Measurements from ENCODE around the gene C1orf210. TPM values are rescaled to one million over a fixed set of nuclear protein-coding genes. Genes with fewer than 3 reads are reported as not detected.

C1orf210 gene
- total RNA-seq, 1 donor from 2014 or later: not detected

- intact Hi-C loops (cut with micrococcal nuclease): loop anchor here (1.0 kb wide), 1 partner anchor 84 kb away; the partner anchor contains the start of gene CDC20
Observed at GRCh38 chr1:43274804-43275180, 10.6 kb downstream of the C1orf210 start.

- intact Hi-C loops (cut with micrococcal nuclease): loop anchor here (1.0 kb wide), 1 partner anchor 84 kb away; the partner anchor contains the start of gene CDC20
Observed at GRCh38 chr1:43274125-43274803, 11.1 kb downstream of the C1orf210 start.

GRCh38 chr1:43273708-43274107 lies 11.7 kb downstream of the C1orf210 start:
- intact Hi-C loops (cut with micrococcal nuclease): loop anchor here (1.0 kb wide), 1 partner anchor 85 kb away; the partner anchor contains the start of gene CDC20

DNA sequence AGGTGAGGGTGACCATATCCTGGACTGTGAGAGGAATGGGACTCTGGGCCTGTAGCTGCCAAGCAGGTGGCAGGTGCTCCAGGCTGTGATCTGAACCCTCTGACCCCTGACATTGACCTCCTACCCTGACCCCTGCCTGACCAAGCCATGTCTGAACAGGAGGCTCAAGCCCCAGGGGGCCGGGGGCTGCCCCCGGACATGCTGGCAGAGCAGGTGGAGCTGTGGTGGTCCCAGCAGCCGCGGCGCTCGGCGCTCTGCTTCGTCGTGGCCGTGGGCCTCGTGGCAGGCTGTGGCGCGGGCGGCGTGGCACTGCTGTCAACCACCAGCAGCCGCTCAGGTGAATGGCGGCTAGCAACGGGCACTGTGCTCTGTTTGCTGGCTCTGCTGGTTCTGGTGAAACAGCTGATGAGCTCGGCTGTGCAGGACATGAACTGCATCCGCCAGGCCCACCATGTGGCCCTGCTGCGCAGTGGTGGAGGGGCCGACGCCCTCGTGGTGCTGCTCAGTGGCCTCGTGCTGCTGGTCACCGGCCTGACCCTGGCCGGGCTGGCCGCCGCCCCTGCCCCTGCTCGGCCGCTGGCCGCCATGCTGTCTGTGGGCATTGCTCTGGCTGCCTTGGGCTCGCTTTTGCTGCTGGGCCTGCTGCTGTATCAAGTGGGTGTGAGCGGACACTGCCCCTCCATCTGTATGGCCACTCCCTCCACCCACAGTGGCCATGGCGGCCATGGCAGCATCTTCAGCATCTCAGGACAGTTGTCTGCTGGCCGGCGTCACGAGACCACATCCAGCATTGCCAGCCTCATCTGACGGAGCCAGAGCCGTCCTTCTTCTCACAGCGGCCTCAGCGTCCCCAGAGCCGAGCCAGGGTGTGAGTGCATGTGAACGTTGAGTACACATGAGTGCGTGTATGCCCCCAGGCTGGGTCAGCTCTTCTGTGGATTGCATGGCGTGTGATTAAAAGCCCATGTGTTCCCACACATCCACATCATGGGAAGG lies 12.5 kb downstream of the C1orf210 start:
- intact Hi-C loops (cut with micrococcal nuclease): no loop called here

DNA sequence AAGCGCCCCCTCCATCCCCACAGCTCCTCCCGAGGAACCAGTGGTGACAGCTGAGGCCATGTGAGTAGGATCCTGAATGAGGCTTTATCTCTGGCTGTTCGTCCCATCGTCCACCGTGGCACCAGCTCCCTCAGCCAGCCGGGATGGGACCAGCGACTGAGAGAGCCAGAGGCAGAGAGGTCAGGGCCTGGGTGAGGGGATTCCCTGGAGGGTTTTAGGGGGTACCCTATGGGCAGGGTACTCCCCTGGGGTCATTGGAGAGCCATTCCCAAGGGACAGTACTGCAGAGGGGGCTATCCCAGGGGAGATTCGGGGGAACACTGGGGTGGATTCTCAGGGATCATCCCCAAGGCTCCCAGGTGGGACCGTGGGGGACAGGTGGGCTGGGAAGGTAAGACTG lies 13.2 kb downstream of the C1orf210 start:
- intact Hi-C loops (cut with micrococcal nuclease): no loop called here

DNA sequence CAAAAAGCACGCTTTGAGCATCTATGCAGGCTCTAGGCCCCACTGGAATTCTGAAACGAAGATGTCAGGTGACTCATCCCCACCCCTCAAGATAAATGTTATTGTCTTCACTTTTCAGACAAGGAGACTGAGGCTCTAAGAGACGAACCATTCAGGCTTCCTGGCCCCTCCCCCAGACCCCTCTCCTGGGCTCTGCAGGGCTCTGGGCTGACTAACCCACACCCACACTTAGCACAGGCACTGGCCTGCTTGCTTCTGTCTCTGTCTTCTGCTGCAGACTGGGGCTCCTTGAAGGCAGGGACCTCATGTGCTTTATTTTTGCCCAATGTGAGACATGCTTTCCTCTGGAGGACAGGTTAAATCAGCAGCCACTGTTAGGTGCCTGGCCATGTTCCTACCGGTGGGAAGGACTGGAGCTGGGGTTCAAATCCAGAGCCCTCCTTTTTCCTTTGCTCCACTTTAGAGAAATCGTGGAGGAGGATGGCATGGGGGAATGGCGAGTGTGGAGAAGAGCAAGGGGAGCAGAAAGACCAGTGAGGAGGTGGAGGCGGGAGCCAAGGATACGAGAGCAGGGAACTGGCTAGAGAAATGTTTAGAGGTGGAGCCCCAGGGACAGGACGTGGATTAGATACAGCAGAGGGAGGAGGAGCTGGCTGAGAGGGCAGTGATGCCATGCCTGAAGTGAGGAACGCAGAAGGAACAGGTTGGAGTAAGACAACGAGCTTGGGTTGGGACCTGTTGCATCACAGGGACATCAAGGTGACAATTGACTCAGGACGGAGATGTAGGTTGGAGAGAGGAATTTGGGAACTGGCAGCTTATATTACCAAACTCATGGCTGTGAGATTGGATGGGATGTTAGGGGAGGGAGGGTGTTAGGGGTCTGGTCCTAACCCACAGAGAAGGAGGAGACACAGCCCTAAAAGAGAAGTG lies 13.9 kb downstream of the C1orf210 start:
- intact Hi-C loops (cut with micrococcal nuclease): no loop called here

DNA sequence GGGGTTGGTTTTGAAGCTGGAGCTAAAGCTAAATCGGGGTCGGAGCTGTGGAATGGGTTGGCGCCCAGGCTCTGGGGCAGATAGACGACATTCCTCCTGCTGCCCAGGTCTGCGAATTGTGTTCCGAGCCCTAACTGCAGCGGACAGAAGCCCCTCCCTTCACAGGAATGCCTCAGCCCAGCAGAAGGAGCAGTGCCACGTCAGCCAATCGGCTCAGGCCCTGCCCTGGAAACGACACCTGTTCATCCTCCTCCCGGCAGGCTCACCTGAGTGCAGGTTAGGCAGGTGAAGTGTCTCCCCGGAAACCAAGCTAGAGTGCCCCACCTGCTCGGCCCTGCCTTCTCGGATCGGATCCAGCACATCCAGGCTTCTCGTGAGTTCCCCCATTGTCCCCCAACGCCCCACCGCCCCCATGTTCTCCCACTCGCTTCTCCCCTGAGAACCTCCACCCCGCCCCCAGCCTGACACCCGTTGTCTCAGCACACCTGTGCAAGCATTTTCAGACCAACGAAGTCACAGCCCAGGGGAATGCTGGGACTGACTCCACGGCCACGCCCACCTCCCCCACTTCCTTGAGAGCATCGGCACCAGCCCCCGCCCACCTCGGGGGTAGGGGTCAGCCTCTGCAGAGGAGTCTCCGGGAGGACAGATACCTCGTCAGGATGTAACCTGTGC lies 14.8 kb downstream of the C1orf210 start:
- intact Hi-C loops (cut with micrococcal nuclease): no loop called here

DNA sequence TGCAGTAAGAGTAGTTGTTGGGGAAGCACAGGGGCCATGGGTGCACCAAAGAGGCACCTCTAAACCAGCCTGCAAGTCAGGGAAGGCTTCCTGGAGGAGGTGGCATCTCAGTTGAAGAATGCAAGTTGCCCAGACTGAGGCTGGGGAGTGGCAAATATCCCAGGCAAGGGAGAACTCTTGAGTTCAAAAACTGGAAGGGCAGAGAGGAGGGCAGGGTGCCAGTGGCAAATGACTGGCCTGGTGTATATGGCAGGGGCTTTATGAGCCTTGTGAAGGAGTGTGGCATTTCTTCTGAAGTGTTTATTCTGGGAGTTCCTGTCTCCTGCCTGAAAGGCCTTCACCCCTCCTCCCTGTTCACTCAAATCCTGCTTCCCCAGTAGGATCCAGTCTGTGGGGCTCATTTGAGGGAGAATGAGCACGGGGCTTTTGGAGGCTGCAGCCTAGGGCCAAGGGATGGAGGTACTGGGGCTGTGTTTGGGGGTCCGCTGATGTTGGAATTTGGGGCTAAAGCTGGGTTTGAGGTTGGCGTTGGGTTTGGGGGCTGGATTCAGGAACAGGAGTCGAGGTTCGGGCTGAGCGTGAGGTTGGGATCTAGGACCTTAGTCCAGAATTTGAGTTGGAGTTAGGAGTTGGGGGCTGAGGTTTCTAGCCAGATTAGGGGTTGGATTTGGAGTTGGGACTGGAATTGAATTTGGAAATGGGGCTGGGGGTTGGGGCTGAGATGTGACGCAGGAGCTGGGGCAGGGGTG lies 15.6 kb downstream of the C1orf210 start, which contains the start of gene TMEM125:
Gene TMEM125, plus strand, starts transcription at position 357 of the 749 bp plus-strand sequence. CDS start 2,740 bp downstream, outside the sequence.
- intact Hi-C loops (cut with micrococcal nuclease): no loop called here

- intact Hi-C loops (cut with micrococcal nuclease): no loop called here
Observed at GRCh38 chr1:43267818-43268425, 17.5 kb downstream of the C1orf210 start.

DNA sequence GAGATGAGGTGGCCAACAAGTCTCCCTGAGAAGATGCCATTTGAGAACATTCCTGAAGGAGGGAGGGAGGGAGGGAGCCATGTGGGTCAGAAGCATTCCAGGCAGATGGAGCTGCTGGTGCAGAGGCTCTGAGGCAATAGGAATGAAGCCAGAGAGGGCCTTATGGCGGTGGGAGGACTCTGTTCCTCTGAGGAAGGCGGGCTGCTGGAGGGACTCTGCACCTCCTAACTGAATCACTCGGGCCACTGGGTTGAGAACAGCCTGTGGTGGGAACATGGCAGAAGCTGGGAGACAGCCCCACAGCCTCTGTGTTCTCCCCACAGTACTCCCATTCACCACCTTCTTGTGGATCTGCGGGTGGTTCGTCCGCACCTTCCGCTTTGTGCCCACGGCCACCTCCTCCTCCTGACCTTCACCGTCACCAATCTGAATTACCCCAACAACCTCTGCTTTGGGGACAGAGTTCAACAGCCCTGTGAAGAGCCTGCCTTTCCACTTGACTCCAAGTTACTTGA lies 18.0 kb downstream of the C1orf210 start:
- intact Hi-C loops (cut with micrococcal nuclease): no loop called here

DNA sequence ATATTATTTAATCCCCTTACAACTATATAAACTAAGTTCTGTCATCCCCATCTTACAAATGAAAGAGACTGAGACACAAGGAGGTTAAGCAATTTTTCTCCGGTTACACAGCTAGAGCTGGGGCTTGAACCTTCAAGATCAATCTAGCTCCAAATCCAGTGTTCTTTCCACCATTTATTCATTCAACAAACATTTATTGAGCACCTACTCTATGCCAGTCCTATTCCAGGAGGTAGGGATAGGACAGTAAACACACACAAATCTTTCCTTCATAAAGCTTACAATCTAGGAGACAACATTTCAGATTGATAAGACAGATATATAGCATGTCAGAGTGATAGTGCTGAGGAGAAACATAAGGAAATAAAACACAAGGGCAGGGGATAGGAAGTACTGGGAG lies 18.5 kb downstream of the C1orf210 start:
- intact Hi-C loops (cut with micrococcal nuclease): no loop called here

DNA sequence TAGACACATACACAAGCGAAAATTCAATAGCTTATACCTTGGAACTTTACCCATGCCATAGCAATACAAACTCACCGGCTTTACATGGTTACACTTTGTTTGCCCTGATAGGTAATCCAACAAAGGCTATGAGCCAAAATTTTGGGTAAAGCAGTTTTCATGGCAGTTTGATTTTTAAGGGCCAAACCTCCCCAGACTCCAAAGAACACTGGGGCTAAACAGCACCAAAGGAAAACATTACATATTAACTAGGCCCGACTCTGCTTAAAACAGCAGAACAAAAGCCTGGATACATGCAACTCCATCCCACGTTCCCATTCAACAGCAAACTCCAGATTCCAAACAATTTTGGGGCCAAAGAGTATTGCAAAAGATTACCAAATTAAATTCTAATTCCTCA lies 19.9 kb downstream of the C1orf210 start:
- intact Hi-C loops (cut with micrococcal nuclease): no loop called here

- intact Hi-C loops (cut with micrococcal nuclease): no loop called here
Observed at GRCh38 chr1:43258370-43258769, 27.0 kb downstream of the C1orf210 start.

DNA sequence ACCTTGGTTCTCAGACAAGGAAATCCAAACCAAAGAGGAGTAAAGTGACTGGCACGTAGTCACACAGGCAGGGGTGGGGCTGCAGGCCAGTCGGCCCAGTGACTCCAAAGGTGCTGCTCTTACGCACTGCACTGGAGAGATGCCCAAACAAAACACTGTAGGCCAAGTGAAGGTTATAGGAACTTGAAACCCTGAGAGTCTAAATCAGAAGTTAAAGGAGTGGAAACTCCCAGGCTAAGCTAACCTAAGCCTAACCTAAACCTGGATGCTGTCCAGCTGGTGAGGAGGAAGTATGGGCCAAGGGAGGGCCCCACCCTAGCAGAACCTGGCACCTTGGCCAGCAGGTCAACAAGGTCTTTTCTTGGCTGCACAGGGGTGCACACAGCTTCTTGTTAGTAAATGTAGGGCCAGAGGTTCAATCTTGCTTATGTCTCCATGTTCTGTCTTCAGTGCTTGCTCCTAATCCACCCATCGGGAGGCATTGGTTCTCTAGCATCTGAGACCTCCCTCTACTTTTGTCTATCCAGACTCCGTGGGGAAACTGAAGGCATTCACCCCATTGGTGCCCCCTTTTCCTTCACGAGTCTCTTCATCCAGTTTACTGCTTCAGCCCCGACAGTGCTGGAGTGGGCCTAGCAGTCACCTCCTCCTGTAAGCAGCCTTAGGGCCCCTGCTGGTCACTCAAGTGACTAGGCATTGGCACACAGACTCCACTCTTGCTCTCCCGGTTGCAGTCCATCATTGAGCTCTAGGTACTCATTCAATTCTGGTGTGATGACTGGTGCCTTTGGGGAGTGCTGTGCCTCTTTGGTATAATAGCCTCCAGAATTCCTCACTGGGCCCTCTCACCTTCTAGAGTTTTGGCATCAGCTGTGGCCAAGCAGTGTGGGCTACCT lies 28.5 kb downstream of the C1orf210 start:
- intact Hi-C loops (cut with micrococcal nuclease): no loop called here

DNA sequence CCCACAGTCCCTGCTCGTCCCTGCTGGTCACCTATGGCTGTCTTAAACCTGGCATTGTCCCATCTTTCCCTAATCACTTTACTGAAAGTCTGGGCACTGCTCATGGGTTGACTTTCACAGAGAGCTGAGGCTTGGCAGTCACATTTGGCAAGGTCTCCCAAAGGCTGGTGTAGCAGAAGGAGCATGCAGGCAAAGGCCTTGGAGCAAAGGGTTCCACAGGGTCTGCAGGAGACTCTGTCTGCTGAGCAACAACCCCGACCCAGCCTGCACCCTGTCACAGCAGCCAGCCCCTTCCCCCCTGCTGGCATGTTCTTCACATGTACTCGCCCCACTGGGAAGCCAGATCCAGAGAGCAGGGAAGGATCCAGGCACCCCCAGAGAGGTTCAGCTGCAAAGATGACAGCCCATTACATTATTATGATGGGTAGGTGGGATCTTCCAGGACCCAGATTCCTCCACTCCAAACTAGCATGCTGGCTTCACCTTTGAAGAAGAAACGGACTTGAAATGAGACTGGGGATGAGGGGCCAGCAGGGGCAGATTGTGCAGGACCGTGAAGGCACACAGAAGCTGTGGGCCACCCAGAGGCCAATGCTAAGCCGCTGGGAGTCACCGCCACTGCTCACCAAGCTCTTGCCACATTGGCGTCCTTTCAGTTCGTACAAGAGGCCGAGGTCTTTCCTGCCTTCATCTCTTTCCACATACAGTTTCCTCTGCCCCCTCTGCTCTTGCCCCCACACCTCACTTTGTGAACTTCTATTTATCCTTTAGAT lies 29.8 kb downstream of the C1orf210 start:
- intact Hi-C loops (cut with micrococcal nuclease): no loop called here

- intact Hi-C loops (cut with micrococcal nuclease): no loop called here
Observed at GRCh38 chr1:43253876-43254275, 31.5 kb downstream of the C1orf210 start.

- intact Hi-C loops (cut with micrococcal nuclease): no loop called here
Observed at GRCh38 chr1:43253173-43253572, 32.2 kb downstream of the C1orf210 start.

Data from T-helper 2 cell treated with Interferon-gamma antibody and Interleukin-4, amounts not matched to agents 100 ng/mL and 5 ng/mL, for 36 hours (primary cell).